HK-2 (cell line): Measurements from ENCODE around the gene TRHDE.

Experiments used
- DNase-seq: peaks from one replicate; pipeline ENCODE4 v3.0.0-alpha.2; 2018; ENCODE audit not compliant: unreplicated experiment

Gene TRHDE

DNA sequence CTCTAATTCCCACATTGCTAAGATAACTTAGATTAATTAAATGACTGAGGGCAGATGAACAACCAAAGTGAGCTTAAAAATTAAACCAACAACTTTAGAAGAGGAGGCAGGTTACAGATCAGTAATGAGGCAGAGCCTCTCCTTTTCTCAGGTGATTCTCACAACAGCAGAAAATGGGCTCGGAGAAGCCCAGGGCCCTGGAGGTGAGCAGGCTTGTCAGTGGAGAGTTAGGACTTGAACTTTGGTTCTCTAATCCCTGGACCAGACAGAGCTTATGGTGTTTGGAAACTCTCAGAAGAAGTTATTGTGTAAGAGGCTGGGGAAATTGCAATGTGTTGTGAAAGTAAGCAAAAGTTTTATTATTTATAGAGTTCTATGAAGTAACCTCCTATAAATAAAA is 2.8 kb downstream of the TRHDE start:
- no peak for DNase-seq

- DNase-seq, result no peak
These were observed 3.4 kb downstream of the TRHDE start for GRCh38 chr12:72275526-72275925.

- DNase-seq, result no peak
These were observed 4.1 kb downstream of the TRHDE start for GRCh38 chr12:72276181-72276805.

DNA sequence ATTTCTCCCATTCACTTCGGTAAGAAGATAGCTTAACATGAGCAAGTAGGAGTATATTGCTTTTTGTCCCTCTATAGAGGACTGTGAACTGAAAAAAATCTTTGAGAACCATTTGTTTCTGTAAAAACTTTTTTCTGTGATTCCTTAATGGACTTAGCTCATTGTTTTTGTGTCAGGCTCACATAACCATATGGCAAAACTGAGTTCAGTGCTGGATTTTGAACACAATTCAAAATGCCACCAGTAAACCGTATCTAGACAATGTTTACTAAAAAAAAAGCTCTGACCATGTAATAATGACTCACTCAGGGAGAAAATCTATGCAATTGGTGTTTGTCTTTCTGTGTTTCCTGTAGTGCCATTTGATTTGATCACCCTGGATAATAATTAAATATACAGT is 5.2 kb downstream of the TRHDE start:
- no peak for DNase-seq

DNA sequence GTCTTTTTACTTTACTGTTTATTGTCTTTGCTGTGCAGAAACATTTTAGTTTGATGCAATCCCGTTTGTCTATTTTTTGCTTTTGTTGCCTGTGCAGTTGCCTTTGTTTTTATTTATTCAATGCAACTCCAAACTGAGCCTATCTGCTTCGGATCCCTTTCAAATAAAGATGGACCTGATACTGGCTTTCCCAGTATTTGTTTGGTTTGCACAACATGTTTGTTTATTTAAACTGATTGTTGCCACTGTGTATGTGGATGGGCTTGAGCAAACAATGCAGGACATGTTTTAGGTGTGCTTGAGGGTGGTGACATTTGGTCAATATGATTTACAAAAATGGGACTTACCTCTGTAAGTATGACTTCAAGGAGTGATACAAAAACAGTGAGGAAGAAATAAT is 6.7 kb downstream of the TRHDE start:
- no peak for DNase-seq

DNA sequence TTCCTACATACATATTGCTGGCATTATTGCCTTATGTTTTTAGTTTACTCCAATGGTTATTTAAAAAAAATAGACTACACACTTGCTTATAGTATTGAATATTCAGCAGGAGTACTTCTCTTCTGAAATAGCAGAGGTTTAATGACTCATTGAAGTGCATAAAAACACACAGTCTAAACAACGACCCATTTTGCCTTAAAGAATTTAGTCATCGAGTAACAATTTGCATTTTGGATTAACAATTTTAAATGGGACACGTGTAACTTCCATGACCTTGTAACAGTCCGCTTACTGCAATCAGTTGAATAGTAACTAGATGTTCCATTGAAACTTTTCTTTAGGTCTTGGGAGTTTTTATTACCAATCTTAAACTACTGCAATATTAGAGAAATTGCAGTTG is 9.0 kb downstream of the TRHDE start:
- DNase-seq, result no peak

DNA sequence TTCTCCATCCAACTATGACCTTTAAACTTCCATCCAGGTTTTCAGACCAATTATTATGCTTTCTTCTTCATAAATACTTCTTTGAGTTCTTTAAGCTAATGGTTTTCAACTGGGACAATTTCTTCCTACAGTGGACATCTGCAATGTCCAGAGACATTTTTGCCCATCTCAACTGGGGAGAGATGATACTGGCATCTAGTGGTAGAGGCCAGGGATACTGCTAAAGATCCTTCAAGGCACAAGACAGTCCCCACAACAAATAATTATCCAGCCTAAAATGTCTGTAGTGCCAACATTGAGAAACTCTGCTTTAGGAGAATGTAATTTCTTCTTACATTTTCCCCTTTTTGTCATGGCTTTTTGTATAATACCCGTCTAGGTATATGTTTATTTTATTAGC is 10.6 kb downstream of the TRHDE start:
- no peak for DNase-seq

GRCh38 chr12:72285861-72286260 is 13.7 kb downstream of the TRHDE start:
- DNase-seq, result no peak

DNA sequence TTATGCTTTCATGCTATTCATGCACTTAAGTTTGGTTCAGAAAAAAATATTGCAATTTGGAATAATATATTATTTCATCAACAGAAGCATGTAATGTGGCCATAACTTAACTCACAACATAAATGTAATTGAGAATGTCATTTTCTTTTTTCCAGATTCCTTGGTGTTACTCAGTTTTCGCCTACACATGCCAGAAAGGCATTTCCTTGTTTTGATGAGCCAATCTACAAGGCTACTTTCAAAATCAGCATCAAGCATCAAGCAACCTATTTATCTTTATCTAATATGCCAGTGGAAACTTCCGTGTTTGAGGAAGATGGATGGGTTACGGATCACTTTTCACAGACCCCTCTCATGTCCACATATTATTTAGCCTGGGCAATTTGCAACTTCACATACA is 14.4 kb downstream of the TRHDE start:
- DNase-seq, result no peak

DNA sequence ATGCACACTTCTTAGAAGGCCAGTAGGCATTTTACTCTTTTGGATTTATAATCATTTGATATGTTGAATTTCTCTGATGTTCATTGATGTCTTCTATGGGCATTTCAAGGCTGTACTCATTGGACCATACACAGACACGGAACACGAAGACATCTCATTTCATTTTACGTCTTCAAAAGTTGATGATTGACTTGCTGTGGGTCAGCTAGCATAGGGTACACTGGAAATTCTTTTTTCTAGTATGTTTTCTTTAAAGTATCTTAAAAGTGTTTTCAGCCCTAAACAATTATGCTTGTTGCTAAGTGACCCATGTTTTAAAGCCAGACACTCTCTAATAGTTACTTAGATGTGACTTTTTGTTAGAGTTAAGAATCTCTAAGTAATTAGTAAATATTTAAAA is 16.3 kb downstream of the TRHDE start:
- DNase-seq, result no peak

DNA sequence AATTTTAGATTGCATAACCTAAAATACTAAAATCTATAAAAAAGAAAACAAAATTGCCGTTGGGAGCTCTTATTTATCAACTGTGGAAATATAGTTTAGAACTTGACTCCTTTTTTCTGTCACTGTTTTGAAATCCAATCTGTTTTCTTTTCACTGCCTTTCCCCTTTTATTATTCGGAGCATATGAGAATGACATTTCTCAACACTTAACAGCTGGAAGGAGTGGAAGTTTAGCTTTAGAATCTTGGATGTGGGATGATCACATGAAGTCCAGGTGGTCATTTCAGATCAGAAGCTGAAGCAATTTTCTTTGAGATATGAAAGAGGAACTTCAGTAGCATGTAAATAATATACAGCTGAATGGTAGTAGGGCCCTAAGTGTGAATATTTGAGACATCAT is 16.7 kb downstream of the TRHDE start:
- no peak for DNase-seq

DNA sequence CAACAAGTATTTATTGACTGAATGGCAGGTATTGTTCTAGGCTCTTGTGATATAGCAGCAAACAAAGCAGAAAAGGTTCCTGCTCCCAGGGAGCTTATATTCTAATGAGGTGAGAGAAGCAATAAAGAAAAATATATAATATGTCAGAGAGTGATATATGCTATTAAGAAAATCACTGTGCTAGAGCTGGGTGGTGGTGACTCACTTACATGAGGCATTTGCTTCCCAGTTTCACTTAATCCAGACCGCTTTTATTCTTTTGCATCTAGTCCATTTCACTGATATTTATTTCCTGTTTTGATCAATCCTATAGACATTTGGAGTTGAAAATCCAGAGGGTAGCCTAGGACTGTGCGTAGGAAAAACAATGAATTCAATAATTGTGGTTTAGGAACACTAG is 17.5 kb downstream of the TRHDE start:
- DNase-seq, result no peak

- DNase-seq, result no peak
These were observed 19.0 kb downstream of the TRHDE start for GRCh38 chr12:72291175-72291574.

DNA sequence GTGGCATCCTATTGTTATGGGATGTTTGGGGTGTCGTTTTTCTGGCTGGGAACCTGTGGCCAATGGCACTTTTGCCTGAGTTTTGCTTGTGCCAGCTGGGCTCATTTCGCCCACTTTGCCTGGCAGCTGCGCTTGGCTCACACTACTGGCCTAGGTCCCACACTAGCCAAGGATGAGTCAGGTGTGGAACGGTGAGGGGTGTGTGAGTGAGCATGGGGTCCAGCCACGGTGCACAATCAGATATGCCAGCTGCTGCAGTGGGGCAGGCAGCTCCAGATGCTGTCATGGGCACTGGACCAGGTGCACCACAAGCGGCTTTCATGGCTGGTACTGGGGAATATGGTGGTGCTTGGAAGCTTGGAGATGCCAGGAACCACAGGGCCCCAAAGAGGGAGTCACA is 21.5 kb downstream of the TRHDE start:
- DNase-seq, result no peak

DNA sequence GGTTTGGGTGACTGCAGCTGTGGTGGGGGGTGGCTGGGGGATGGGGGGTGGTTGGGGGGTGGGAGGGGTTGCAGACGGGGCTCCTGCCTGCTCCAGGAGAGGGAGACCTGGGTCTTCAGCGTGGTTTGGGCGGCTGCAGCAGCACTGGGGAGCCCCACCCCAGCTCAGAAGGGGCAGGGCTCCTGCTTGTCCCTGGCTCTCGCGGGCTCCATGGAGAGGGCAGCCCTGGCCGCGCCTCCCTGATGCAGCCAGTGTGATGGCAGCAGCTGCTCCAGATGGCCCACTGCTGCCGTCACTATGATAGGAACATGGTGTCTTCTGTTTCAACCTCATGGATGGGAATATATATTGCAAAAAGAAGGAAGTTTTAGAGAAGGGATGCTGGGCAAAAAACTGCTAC is 22.9 kb downstream of the TRHDE start:
- no peak for DNase-seq

DNA sequence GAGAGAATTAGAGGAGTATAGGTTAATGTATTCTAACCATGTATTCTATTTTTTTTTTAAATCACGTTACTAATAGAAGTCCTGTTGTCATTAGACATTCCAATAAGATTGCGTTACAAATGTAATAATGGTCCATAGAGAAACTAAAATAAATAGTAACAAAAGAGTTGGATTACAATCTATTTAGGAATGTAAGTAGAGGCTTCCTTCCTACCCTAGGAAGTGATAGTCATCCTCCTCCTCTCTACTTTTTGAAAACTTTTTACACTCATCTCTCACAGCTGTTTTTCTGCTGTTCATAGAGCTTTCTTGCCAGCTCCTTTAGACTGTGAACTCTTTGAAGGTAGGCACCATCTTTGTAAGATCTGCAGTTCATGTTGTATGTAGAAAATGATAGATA is 23.6 kb downstream of the TRHDE start:
- no peak for DNase-seq

DNA sequence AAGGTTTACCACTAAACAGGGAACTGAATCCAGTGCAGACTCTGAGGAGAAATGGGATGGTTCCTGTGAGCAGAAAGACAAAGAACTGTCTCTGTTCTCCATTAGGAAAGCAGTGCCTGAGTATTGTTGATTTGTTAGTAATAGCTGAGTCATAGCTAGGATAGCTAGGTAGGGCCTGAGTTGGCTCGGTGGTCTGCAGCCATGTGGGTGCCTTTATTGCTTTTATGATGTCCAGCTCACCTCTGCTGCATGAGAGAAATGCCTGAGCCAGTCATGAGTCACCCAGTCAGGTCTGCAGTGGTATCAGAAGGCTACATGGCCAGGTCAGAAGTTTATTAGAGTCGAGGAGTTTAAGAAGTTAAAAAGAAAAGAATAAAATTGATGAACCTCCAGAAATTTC is 24.2 kb downstream of the TRHDE start:
- DNase-seq, result peak; percentile 52

DNA sequence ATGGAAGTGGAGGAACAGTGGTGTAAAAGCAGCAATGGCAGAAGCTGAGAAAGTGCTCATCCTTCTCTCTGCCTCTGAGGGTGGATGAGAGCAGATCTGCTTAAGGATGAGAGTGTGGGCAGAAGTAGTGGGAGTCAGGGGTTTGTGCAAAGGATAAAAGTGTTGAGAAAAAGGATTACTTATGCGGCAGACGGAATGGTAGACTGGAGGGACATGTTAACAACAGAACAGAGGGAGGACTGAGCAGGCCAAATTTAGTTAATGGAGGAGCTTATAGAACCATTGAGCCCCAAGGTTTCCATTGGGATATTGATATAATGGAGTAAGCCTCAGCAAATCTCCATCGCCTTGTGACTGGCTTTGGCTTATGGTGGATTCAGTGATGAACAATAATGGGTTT is 25.5 kb downstream of the TRHDE start:
- DNase-seq, result no peak

GRCh38 chr12:72300728-72301127 is 28.6 kb downstream of the TRHDE start:
- DNase-seq, result no peak

DNA sequence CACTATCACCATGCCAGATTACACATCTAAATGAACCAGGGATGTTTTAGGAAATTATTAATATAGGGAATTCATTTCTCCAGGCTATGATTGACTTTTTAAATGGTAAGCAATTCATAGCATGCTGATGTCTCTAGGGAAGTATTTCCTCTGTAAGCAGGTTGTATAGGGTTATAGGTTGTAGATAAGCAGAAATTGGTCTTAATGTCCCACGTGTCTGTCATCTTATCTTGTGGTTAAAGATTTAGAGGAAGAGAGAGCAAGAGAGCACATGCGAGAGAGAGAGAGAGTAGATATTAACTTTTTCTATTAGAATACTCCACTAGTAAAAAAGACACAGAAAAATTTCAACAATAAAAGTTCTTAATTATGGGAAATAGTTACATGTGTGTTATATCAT is 32.6 kb downstream of the TRHDE start:
- DNase-seq, result no peak

GRCh38 chr12:72307229-72307628 is 35.1 kb downstream of the TRHDE start:
- no peak for DNase-seq

- DNase-seq, result no peak
These were observed 39.8 kb downstream of the TRHDE start for GRCh38 chr12:72311946-72312345.

DNA sequence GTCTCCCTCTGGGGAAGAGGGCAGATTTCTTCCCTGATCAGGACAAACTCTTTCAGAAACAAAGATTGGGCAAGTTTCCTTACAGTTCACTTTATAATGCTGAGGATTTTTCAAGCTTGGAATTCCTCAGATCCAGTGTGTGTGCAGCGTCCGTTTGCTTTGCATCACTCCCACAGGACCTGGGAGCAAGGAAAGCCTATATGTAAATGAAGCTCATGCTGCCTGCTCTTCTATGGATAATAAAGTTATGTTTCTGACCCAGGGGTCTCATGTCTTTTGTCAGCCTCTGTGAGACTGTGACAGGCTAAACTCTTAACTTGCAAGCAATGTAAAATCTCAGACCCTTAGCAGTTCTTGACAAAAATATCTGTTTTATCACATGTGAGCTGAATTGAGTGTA is 41.6 kb downstream of the TRHDE start:
- DNase-seq, result no peak

GRCh38 chr12:72315858-72316257 is 43.7 kb downstream of the TRHDE start:
- DNase-seq, result no peak

DNA sequence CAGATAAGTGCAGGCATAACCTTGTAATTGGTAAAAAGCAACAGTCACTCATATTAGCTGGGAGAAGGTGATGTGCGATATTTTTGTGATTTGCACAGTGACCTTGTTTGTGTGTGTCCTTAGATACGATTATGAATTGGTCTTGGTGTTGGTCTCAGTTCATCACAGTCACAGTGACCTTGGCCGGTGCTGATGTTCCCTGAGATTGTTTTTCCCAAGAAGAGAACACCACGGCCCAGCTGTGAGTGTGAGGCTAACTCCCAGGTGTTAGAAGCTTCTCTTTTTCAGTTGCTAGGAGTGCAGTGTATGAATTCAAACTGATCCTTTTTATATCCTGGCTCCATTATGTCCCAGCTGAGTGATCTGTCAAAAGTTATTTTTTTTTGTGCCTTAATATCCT is 46.2 kb downstream of the TRHDE start:
- DNase-seq, result no peak
